K562 (cell line): Measurements from ENCODE around the gene RAB32. TPM values are rescaled to one million over a fixed set of nuclear protein-coding genes. Genes with fewer than 3 reads are reported as not detected.

ENCODE experiments used
- ATAC-seq: fragments of 200-7000 bp; cut with Tn5 transposase; 3 replicates; pipeline ENCODE4 v1.9.1; 2020; ENCODE audit warnings: moderate library complexity
- Bru-seq: library from RNA; stranded (reverse); fragments of 400-500 nt; gene quantifications from one replicate; lab custom pipeline; 2021; lab: Mats Ljungman, UMichigan
- BruChase-seq, 2 experiments: library from RNA; stranded (reverse); fragments of 400-500 nt; gene quantifications; one replicate each; lab custom pipeline; 2021; lab: Mats Ljungman, UMichigan
- BruUV-seq: library from RNA; stranded (reverse); fragments of 400-500 nt; replicated peaks from 2 replicates; lab custom pipeline; 2021; lab: Mats Ljungman, UMichigan
- CTCF ChIA-PET: fragments of 300-600 bp; formaldehyde crosslinking; extraction: SDS; loops from one replicate; lab custom pipeline; 2021; ENCODE audit warnings: low intra/inter-chr PET ratio; lab: Yijun Ruan, JAX
- POLR2A ChIA-PET: fragments of 300-600, 350-650 bp; sonication (Branson Sonifier 250); formaldehyde crosslinking; extraction: SDS; loops from one replicate; lab custom pipeline; 2021; ENCODE audit warnings: antibody characterized with exemption, inconsistent platforms; lab: Yijun Ruan, JAX
- DNase-seq, 4 experiments: peaks; one replicate each; pipeline versions ENCODE4 v3.0.0 to v3.0.0-alpha.2; 2011 to 2018; ENCODE audit warnings: low spot score in 3 of 4, mixed read lengths in 3 of 4; ENCODE audit errors: extremely low read depth in 1 of 4
- FAIRE-seq: peaks from 2 replicates; lab custom pipeline; 2011; peaks lifted over from hg19 to GRCh38; lab: Jason Lieb, UNC
- H2AFZ ChIP-seq: 2 replicates; pipeline ENCODE4 v1.6.0; 2011; ENCODE audit warnings: low read depth, low read length, control low read depth, inconsistent platforms
- H3K27ac ChIP-seq: fragments of 200-600 bp; 3 replicates; pipeline ENCODE4 v1.8.0; 2011; ENCODE audit warnings: low read depth, mild to moderate bottlenecking, control low read depth, inconsistent platforms, low read length, moderate library complexity, mixed read lengths; ENCODE audit errors: extremely low read depth
- H3K27me3 ChIP-seq, 2 experiments: fragments of 300-600 bp in 1 of 2; 2 replicates in 1 of 2; 3 replicates in 1 of 2; pipeline versions ENCODE4 v1.6.0 to v1.8.0; 2011; ENCODE audit warnings: inconsistent platforms in 2 of 2, low read length in 2 of 2, mild to moderate bottlenecking in 1 of 2, mixed read lengths in 1 of 2, moderate library complexity in 1 of 2; ENCODE audit not compliant: control insufficient read depth in 2 of 2, insufficient read depth in 2 of 2
- H3K36me3 ChIP-seq: fragments of 300-600 bp; 3 replicates; pipeline ENCODE4 v1.8.0; 2011; ENCODE audit warnings: mild to moderate bottlenecking, low read length, inconsistent platforms; ENCODE audit not compliant: control insufficient read depth, insufficient read depth
- H3K4me1 ChIP-seq, 2 experiments: fragments of 200-600 bp in 1 of 2; replicated peaks in 1 of 2; 2 replicates in 1 of 2; 3 replicates in 1 of 2; pipeline versions ENCODE4 v1.5.1 to v1.8.0; 2011; ENCODE audit warnings: inconsistent platforms in 2 of 2, low read length in 2 of 2, mild to moderate bottlenecking in 1 of 2, mixed read lengths in 1 of 2, moderate library complexity in 1 of 2; ENCODE audit not compliant: control insufficient read depth in 2 of 2, insufficient read depth in 2 of 2
- H3K4me2 ChIP-seq: 2 replicates; pipeline ENCODE4 v1.6.1; 2011; ENCODE audit warnings: low read length, control low read depth, inconsistent platforms, mixed read lengths; ENCODE audit not compliant: insufficient read depth
- H3K4me3 ChIP-seq: fragments of 200-600 bp; sonication (generic), shearing (Covaris generic); 2 replicates; pipeline ENCODE4 v1.5.1; 2016; ENCODE audit warnings: control low read depth, inconsistent platforms
- H3K79me2 ChIP-seq: fragments of 200-600 bp; 3 replicates; pipeline ENCODE4 v1.8.0; 2011; ENCODE audit warnings: low read length, inconsistent platforms; ENCODE audit not compliant: control insufficient read depth, insufficient read depth
- H3K9ac ChIP-seq, 2 experiments: 2 replicates each; pipeline versions ENCODE4 v1.6.0 to v1.6.1; 2011; ENCODE audit warnings: low read depth in 2 of 2, low read length in 2 of 2, control low read depth in 1 of 2, inconsistent platforms in 1 of 2, mild to moderate bottlenecking in 1 of 2, mixed read lengths in 1 of 2; ENCODE audit not compliant: insufficient read depth in 1 of 2
- H3K9me1 ChIP-seq: one replicate; pipeline ENCODE4 v1.6.0; 2011; ENCODE audit warnings: inconsistent platforms, mild to moderate bottlenecking, low read length, moderate library complexity; ENCODE audit not compliant: control insufficient read depth, insufficient read depth
- H3K9me3 ChIP-seq: replicated peaks from 2 replicates; pipeline ENCODE4 v1.5.1; 2011; ENCODE audit warnings: low read depth, low read length, inconsistent platforms; ENCODE audit not compliant: control insufficient read depth, insufficient read depth
- H4K20me1 ChIP-seq: replicated peaks from 2 replicates; pipeline ENCODE4 v1.6.1; 2011; ENCODE audit warnings: low read length, inconsistent platforms, mixed read lengths; ENCODE audit not compliant: control insufficient read depth, insufficient read depth
- HNRNPLL ChIP-seq: fragments of 200-400 bp; formaldehyde crosslinking; IDR thresholded peaks from 2 replicates; pipeline ENCODE4 v1.6.1; 2017; ENCODE audit warnings: low read length, low read depth, mild to moderate bottlenecking; ENCODE audit not compliant: poor library complexity, severe bottlenecking
- KLF1 ChIP-seq: fragments of 450-650 bp; IDR thresholded peaks from 2 replicates; pipeline ENCODE4 v1.6.1; 2016; ENCODE audit warnings: missing genetic modification characterization, missing compliant biosample characterization
- MEIS2 ChIP-seq: fragments of 450-650 bp; IDR thresholded peaks from 2 replicates; pipeline ENCODE4 v1.6.1; 2014; ENCODE audit warnings: mild to moderate bottlenecking; ENCODE audit not compliant: partially characterized antibody
- MYC ChIP-seq, 2 experiments: fragments of 250-450 bp in 1 of 2; sonication (Bioruptor Pico) in 1 of 2; IDR thresholded peaks; 2 replicates each; pipeline versions ENCODE4 v1.5.1 to v1.6.1; 2012 to 2021; ENCODE audit warnings: low read depth in 2 of 2, borderline replicate concordance in 1 of 2, improper control_type of control experiment in 1 of 2, low read length in 1 of 2, mild to moderate bottlenecking in 1 of 2, moderate library complexity in 1 of 2
- NR4A1 ChIP-seq, 2 experiments: fragments of 250-450 bp in 1 of 2; fragments of 450-650 bp in 1 of 2; sonication (Bioruptor Pico) in 1 of 2; IDR thresholded peaks; 2 replicates each; pipeline versions ENCODE4 v1.4.0 to v1.6.1; 2016 to 2020; ENCODE audit warnings: mild to moderate bottlenecking in 2 of 2, missing compliant biosample characterization in 1 of 2, missing genetic modification characterization in 1 of 2, moderate library complexity in 1 of 2
- ZNF75A ChIP-seq: fragments of 450-650 bp; formaldehyde crosslinking; IDR thresholded peaks from 2 replicates; pipeline ENCODE4 v1.4.0; 2020; ENCODE audit warnings: mild to moderate bottlenecking
- WGBS: fragments of 100-300 bp; shearing (Covaris generic); methylation state at CpG from one replicate; pipeline ENCODE4 v1.1.6; 2016; ENCODE audit warnings: low coverage, mixed read lengths; ENCODE audit not compliant: insufficient coverage; ENCODE audit errors: missing lambda C conversion rate; 5-methylcytosine and 5-hydroxymethylcytosine counted together
- in situ Hi-C: fragments of 300-500 bp; cut with MboI; formaldehyde crosslinking; loops from 4 replicates; pipeline ENCODE4 v1.15.0; 2018; ENCODE audit warnings: inconsistent platforms, mixed read lengths
- intact Hi-C: fragments of 100-400 bp; cut with micrococcal nuclease; formaldehyde crosslinking; loops from 2 replicates; pipeline ENCODE4 v1.14.2; 2022
- long read RNA-seq, 3 experiments: library from polyadenylated mRNA in 2 of 3; library from RNA in 1 of 3; unstranded in 2 of 3; stranded (forward) in 1 of 3; transcript quantifications; one replicate each; pipeline ENCODE4 v2.0.0, GENCODE V29; 2019 to 2022
- polyA minus RNA-seq, 3 experiments: library from RNA; depleted of rRNA, polyadenylated mRNA; stranded (reverse); fragments of >200 nt; gene quantifications; 2 replicates each; pipeline ENCODE4 v1.2.3, GENCODE V29; 2011
- polyA plus RNA-seq, 8 experiments: library from polyadenylated mRNA; depleted of rRNA in 4 of 8; stranded (reverse) in 5 of 8; unstranded in 3 of 8; fragments of >200 nt; fragmentation: Nextera tagmentation in 2 of 8; fragmentation: Illumina TruSeq in 1 of 8; extraction: Ambion mirVana in 2 of 8; extraction: Trizol in 1 of 8; gene quantifications; 2 replicates each; pipeline versions ENCODE4 v1.2.1 to v1.2.3, GENCODE V29; 2011 to 2014; ENCODE audit warnings: inconsistent platforms in 1 of 8, missing spikeins in 1 of 8
- total RNA-seq, 7 experiments: library from RNA; depleted of rRNA in 6 of 7; stranded (reverse); fragments of >200 nt in 6 of 7; fragmentation: Illumina TruSeq in 2 of 7; extraction: Trizol in 2 of 7; gene quantifications; 2 replicates each; pipeline versions ENCODE4 v1.2.1 to v1.2.3, GENCODE V29; 2011 to 2021; ENCODE audit warnings: low replicate concordance in 1 of 7
- TF ChIP-seq, protein P1 (sequence below): fragments of 250-450 bp; sonication (Bioruptor Pico); IDR thresholded peaks from 2 replicates; pipeline ENCODE4 v1.4.0; 2020; ENCODE audit warnings: mild to moderate bottlenecking
- TF ChIP-seq, protein P2 (sequence below): fragments of 450-650 bp; formaldehyde crosslinking; conservative IDR thresholded peaks from 2 replicates; pipeline ENCODE4 v1.4.0; 2022; ENCODE audit warnings: mild to moderate bottlenecking, missing genetic modification characterization
- TF ChIP-seq, protein P3 (sequence below), 2 experiments: fragments of 250-450 bp in 1 of 2; fragments of 450-650 bp in 1 of 2; sonication (Bioruptor Pico) in 1 of 2; IDR thresholded peaks; 2 replicates each; pipeline versions ENCODE4 v1.6.1 to v1.8.0; 2016 to 2021; ENCODE audit warnings: mild to moderate bottlenecking in 2 of 2, moderate library complexity in 2 of 2, missing compliant biosample characterization in 1 of 2, missing genetic modification characterization in 1 of 2

Gene RAB32
- total RNA-seq (2011; cell fraction: chromatin; rRNA removed; ENCODE audit: low replicate concordance): 1.4 and 1.6 TPM in 2 replicates
- total RNA-seq (2011; cell fraction: nucleolus; rRNA removed): 2.0 and 2.3 TPM in 2 replicates
- total RNA-seq (2011; cell fraction: nucleoplasm; rRNA removed): 2.1 and 2.3 TPM in 2 replicates
- total RNA-seq (2014; rRNA removed): 11.6 and 16.5 TPM in 2 replicates
- 12.2 and 13.8 TPM in 2 replicates for total RNA-seq (2014; rRNA removed; fragmentation: Illumina TruSeq; extraction: Trizol)
- 15.7 and 16.6 TPM in 2 replicates for total RNA-seq (2015; rRNA removed; fragmentation: Illumina TruSeq; extraction: Trizol)
- total RNA-seq (2021): 10.5 TPM in 2 replicates
- 11.7 and 27.9 TPM in 2 replicates for polyA plus RNA-seq (2011; rRNA removed)
- polyA plus RNA-seq (2011; cell fraction: cytosol; rRNA removed): 7.0 and 16.8 TPM in 2 replicates
- polyA plus RNA-seq (2011; cell fraction: nucleus; rRNA removed): 2.4 and 11.5 TPM in 2 replicates
- polyA plus RNA-seq (2012): 16.4 and 39.5 TPM in 2 replicates
- 7.9 and 8.4 TPM in 2 replicates for polyA plus RNA-seq (2014; fragmentation: Illumina TruSeq; extraction: Trizol)
- polyA plus RNA-seq (2014; fragmentation: Nextera tagmentation; extraction: Ambion mirVana): 1 to 10 TPM; 2.5 to 3.8 TPM
- 8.6 and 11.0 TPM in 2 replicates for polyA plus RNA-seq (2014; rRNA removed)
- 4.1 and 11.6 TPM in 2 replicates for polyA minus RNA-seq (2011; rRNA and poly(A)+ RNA removed)
- 1.8 and 4.1 TPM in 2 replicates for polyA minus RNA-seq (2011; cell fraction: cytosol; rRNA and poly(A)+ RNA removed)
- polyA minus RNA-seq (2011; cell fraction: nucleus; rRNA and poly(A)+ RNA removed): 1.6 and 4.9 TPM in 2 replicates
- percentile 58 among the genes with signal in this experiment for Bru-seq, nascent RNA
- percentile 53 among the genes with signal in this experiment for BruChase-seq, experiment 1, labeled RNA remaining after a 2-hour chase
- percentile 56 among the genes with signal in this experiment for BruChase-seq, experiment 2, labeled RNA remaining after a 6-hour chase
- long read RNA-seq, experiment 1, transcript RAB32-201 (3 exons, 1,217 nt): major isoform, 43 of 46 reads
- long read RNA-seq, experiment 1, partial matches to known transcripts: 0 of 46 reads
- long read RNA-seq, experiment 1, other reads (novel, unspliced or antisense): 3 of 46 reads
- long read RNA-seq, experiment 2, transcript RAB32-201 (3 exons, 1,217 nt): major isoform, 22 of 23 reads
- long read RNA-seq, experiment 2, partial matches to known transcripts: 0 of 23 reads
- long read RNA-seq, experiment 2, other reads (novel, unspliced or antisense): 1 of 23 reads
- long read RNA-seq, experiment 3, partial matches to known transcripts: 0 of 4 reads
- long read RNA-seq, experiment 3, other reads (novel, unspliced or antisense): 0 of 4 reads

DNA sequence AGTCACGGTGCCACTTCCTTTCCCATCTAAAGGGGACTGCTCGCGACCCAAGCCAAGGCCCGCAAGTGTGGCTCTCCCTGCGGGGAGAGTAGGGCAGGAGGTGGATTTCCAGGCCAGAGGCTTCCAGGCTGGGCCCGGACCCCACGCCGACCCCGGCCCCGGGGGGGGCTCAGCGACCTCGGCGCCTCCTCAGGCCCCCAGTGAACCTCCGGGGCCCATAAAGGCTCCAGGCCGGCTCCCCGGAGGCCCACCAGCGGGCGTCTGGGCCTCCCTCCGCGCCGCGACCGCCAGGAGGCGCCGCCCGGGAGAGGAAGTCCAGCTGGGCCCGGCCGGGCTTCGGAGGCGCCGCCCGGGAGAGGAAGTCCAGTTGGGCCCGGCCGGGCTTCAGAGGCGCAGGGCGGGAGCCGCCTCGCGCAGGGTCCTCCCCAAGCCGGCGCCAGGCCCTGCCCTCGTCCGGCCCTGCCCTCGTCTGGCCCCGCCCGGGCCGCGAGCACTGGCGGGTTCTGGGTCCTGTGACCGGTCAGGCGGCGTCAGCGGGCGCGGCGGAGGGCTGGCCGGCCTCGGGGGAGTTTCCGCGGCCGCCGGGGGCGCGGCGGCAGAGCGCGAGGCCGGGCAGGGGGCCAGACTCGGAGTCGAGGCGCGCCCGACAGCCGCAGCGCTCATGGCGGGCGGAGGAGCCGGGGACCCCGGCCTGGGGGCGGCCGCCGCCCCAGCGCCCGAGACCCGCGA is at the start of gene RAB32:
RAB32 (plus strand) TSS at position 623 of the 729 bp plus-strand sequence; CDS start at position 662, 39 bp downstream.
- peak within 1 kb of the TSS; percentile 58; the same call in 1 of the 3 replicates for H3K27ac ChIP-seq
- no peaks in the 10 kb centered on the region for H3K79me2 ChIP-seq
- H3K4me2 ChIP-seq: peak within 1 kb of the TSS; percentile 86
- ChIA-PET CTCF (interaction anchor here (0.5 to 1.0 kb wide), 3 partner anchors 157 to 616 kb away, joined by 3 read pairs; no protein-coding TSS in a partner anchor), POLR2A (interaction anchor here (0.6 kb wide), 1 partner anchor 245 kb away, joined by 4 read pairs; no protein-coding TSS in a partner anchor)
- H3K9me1 ChIP-seq: no peaks in the 10 kb centered on the region
- H3K9me3 ChIP-seq: no peaks in the 10 kb centered on the region
- no peak for FAIRE-seq
- H3K27me3 ChIP-seq: no peaks in the 10 kb centered on the region
- H3K36me3 ChIP-seq: no peaks in the 10 kb centered on the region
- intact Hi-C loops (loop anchor here (1.0 to 10.0 kb wide), 3 partner anchors 114 to 231 kb away; no protein-coding TSS in a partner anchor), in situ Hi-C loops (no loop called here)
- 8% methylated on average over 60 of the region's 86 CpGs for WGBS
- peak within 1 kb of the TSS; percentile 47 for H3K4me3 ChIP-seq
- H3K9ac ChIP-seq: peak within 1 kb of the TSS; percentile 72 to 93
- no TSS peak for BruUV-seq
- no peaks in the 10 kb centered on the region for H4K20me1 ChIP-seq
- peak within 1 kb of the TSS; percentile 94 for H2AFZ ChIP-seq
- peak; percentile 99 for ATAC-seq
- H3K4me1 ChIP-seq: peaks cover 2 to 16% of the 10 kb centered on the region in 2 experiments
- DNase-seq: peak; percentile 88 to 90 (median 88)
- TF ChIP-seq MEIS2 (peak; percentile 54), MYC (IDR thresholded peaks at IDR 0.05; ENCODE audit: low read depth, low read length) (peak; percentile 34; the same call in 1 of the 2 replicates), MYC (CRISPR knock-in tag; IDR thresholded peaks at IDR 0.05; ENCODE audit: borderline replicate concordance, low read depth) (0 out of 2 replicates have a peak, but pooled peaks have one; percentile 11), ZNF75A (CRISPR knock-in tag) (peak; percentile 62; the same call in 1 of the 2 replicates), HNRNPLL (peak; percentile 36), NR4A1 (CRISPR knock-in tag; IDR thresholded peaks at IDR 0.05) (0 out of 2 replicates have a peak, but pooled peaks have one; percentile 63), NR4A1 (tag; IDR thresholded peaks at IDR 0.05) (no peak), KLF1 (tag) (no peak)
- TF ChIP-seq, protein P1, sequence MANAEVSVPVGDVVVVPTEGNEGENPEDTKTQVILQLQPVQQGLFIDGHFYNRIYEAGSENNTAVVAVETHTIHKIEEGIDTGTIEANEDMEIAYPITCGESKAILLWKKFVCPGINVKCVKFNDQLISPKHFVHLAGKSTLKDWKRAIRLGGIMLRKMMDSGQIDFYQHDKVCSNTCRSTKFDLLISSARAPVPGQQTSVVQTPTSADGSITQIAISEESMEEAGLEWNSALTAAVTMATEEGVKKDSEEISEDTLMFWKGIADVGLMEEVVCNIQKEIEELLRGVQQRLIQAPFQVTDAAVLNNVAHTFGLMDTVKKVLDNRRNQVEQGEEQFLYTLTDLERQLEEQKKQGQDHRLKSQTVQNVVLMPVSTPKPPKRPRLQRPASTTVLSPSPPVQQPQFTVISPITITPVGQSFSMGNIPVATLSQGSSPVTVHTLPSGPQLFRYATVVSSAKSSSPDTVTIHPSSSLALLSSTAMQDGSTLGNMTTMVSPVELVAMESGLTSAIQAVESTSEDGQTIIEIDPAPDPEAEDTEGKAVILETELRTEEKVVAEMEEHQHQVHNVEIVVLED: peak; percentile 49; the same call in 1 of the 2 replicates
- TF ChIP-seq, protein P2, sequence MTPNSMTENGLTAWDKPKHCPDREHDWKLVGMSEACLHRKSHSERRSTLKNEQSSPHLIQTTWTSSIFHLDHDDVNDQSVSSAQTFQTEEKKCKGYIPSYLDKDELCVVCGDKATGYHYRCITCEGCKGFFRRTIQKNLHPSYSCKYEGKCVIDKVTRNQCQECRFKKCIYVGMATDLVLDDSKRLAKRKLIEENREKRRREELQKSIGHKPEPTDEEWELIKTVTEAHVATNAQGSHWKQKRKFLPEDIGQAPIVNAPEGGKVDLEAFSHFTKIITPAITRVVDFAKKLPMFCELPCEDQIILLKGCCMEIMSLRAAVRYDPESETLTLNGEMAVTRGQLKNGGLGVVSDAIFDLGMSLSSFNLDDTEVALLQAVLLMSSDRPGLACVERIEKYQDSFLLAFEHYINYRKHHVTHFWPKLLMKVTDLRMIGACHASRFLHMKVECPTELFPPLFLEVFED (CRISPR knock-in tag): 0 out of 2 replicates have a peak, but pooled peaks have one; percentile 59
- TF ChIP-seq, protein P3, sequence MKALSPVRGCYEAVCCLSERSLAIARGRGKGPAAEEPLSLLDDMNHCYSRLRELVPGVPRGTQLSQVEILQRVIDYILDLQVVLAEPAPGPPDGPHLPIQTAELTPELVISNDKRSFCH (CRISPR knock-in tag; IDR thresholded peaks at IDR 0.05): no peak
- TF ChIP-seq, protein P3 (tag; IDR thresholded peaks at IDR 0.05): 0 out of 2 replicates have a peak, but pooled peaks have one; percentile 17
